Loucy (cell line): ENCODE results near the gene GRIP2.

ENCODE experiments used
- H2AFZ ChIP-seq: fragments of 200-600 bp; sonication (generic); 2 replicates; pipeline ENCODE4 v1.6.0; 2016; ENCODE audit warnings: antibody characterized with exemption, mild to moderate bottlenecking, low read length, moderate library complexity
- H3F3A ChIP-seq: fragments of 200-600 bp; 2 replicates; pipeline ENCODE4 v1.6.0; 2016; ENCODE audit warnings: antibody characterized with exemption, low read depth, mild to moderate bottlenecking
- H3K27me3 ChIP-seq: fragments of 200-600 bp; sonication (generic); 2 replicates; pipeline ENCODE4 v1.6.1; 2014; ENCODE audit warnings: low read length, mild to moderate bottlenecking; ENCODE audit not compliant: insufficient read depth, poor library complexity, severe bottlenecking
- H3K36me3 ChIP-seq: fragments of 200-600 bp; sonication (generic); 2 replicates; pipeline ENCODE4 v1.6.1; 2016; ENCODE audit warnings: low read length; ENCODE audit not compliant: insufficient read depth
- H3K4me1 ChIP-seq: fragments of 200-600 bp; sonication (generic); 2 replicates; pipeline ENCODE4 v1.5.1; 2014; ENCODE audit warnings: low read length, mild to moderate bottlenecking; ENCODE audit not compliant: insufficient read depth, poor library complexity, severe bottlenecking
- H3K4me2 ChIP-seq: fragments of 200-600 bp; sonication (generic); 2 replicates; pipeline ENCODE4 v1.6.0; 2014; ENCODE audit warnings: antibody characterized with exemption, low read length, low read depth, mild to moderate bottlenecking; ENCODE audit not compliant: poor library complexity, severe bottlenecking
- H3K4me3 ChIP-seq: fragments of 200-600 bp; sonication (generic); 2 replicates; pipeline ENCODE4 v1.5.1; 2014; ENCODE audit warnings: low read length, mild to moderate bottlenecking, mixed read lengths; ENCODE audit not compliant: poor library complexity, severe bottlenecking
- H3K79me2 ChIP-seq: fragments of 200-600 bp; sonication (generic); 2 replicates; pipeline ENCODE4 v1.6.1; 2014; ENCODE audit warnings: low read length; ENCODE audit not compliant: insufficient read depth
- H3K9ac ChIP-seq: fragments of 200-600 bp; sonication (generic); 2 replicates; pipeline ENCODE4 v1.6.0; 2014; ENCODE audit warnings: mild to moderate bottlenecking, low read depth, low read length, moderate library complexity; ENCODE audit not compliant: poor library complexity, severe bottlenecking
- H3K9me2 ChIP-seq: fragments of 200-600 bp; sonication (generic); replicated peaks from 2 replicates; pipeline ENCODE4 v1.6.1; 2016; ENCODE audit warnings: low read depth, low read length, mixed read lengths
- H3K9me3 ChIP-seq: fragments of 200-600 bp; sonication (generic); 2 replicates; pipeline ENCODE4 v1.6.1; 2014; ENCODE audit warnings: mild to moderate bottlenecking, antibody characterized with exemption, low read length, low read depth; ENCODE audit not compliant: insufficient read depth
- H4K20me1 ChIP-seq: fragments of 200-600 bp; sonication (generic); 2 replicates; pipeline ENCODE4 v1.6.0; 2014; ENCODE audit warnings: antibody characterized with exemption, low read length, mild to moderate bottlenecking; ENCODE audit not compliant: insufficient read depth, poor library complexity, severe bottlenecking
- EZH2phosphoT487 ChIP-seq: fragments of 200-600 bp; IDR thresholded peaks from 2 replicates; pipeline ENCODE4 v1.6.1; 2018; ENCODE audit warnings: antibody characterized with exemption, mild to moderate bottlenecking, moderate library complexity, borderline replicate concordance
- TF ChIP-seq, protein P1 (sequence below): fragments of 200-600 bp; sonication (generic); conservative IDR thresholded peaks from 2 replicates; pipeline ENCODE4 v1.5.1; 2014; ENCODE audit warnings: mild to moderate bottlenecking, antibody characterized with exemption, low read length

The GRIP2 gene

DNA sequence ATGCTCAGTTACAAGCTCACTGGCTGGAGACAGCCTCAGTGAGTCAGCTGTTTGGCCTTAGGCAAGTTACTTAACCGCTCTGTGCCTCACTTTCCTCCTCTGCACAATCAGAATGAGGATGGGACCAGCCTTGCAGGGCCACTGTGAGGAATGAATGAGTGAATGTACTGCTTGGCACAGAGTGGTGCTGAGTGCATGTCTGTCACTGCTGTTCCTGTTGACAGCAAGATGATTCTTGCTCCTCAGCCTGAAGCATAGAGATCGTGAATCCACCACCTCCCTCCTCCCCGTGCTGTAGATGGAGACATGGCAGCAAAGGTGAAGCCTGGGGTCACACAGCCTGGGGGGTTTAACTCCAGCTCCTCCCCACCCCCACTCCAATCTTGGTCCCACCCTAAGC lies 14.6 kb upstream of the GRIP2 start:
- Histone ChIP-seq H3K4me1 (no peaks in the 10 kb centered on the region), H3K9me3 (no peaks in the 10 kb centered on the region), H3K9me2 (no peaks in the 10 kb centered on the region), H3K36me3 (no peaks in the 10 kb centered on the region), H2AFZ (no peak overlapping the region), H3F3A (no peaks in the 10 kb centered on the region), H3K9ac (no peak overlapping the region), H3K4me3 (no peak overlapping the region), H4K20me1 (no peaks in the 10 kb centered on the region), H3K79me2 (no peaks in the 10 kb centered on the region), H3K27me3 (no peaks in the 10 kb centered on the region), H3K4me2 (no peak overlapping the region)
- TF ChIP-seq, protein P1, sequence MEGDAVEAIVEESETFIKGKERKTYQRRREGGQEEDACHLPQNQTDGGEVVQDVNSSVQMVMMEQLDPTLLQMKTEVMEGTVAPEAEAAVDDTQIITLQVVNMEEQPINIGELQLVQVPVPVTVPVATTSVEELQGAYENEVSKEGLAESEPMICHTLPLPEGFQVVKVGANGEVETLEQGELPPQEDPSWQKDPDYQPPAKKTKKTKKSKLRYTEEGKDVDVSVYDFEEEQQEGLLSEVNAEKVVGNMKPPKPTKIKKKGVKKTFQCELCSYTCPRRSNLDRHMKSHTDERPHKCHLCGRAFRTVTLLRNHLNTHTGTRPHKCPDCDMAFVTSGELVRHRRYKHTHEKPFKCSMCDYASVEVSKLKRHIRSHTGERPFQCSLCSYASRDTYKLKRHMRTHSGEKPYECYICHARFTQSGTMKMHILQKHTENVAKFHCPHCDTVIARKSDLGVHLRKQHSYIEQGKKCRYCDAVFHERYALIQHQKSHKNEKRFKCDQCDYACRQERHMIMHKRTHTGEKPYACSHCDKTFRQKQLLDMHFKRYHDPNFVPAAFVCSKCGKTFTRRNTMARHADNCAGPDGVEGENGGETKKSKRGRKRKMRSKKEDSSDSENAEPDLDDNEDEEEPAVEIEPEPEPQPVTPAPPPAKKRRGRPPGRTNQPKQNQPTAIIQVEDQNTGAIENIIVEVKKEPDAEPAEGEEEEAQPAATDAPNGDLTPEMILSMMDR = no peak
- TF ChIP-seq EZH2phosphoT487 = no peak

DNA sequence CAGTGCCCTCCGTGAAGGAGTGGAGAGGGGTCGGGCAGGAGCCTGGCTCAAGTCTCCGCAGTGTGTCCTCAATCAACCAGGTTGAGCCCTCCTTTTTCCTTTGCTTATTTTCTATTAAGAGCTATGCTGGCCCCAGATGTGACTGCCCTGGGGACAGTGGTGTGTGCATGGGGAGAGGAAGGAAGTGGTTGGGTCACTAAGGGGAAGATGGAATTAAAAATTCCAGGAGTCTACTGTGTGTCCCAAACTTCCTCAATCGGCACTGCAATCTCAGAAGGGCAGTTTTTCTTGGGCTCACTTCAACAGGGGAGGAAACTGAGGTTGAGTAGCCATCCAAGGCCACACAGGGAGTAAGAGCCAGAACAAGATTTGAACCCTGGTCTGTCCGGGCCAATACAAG lies 13.7 kb upstream of the GRIP2 start:
- no peaks in the 10 kb centered on the region for H3F3A ChIP-seq
- no peaks in the 10 kb centered on the region for H4K20me1 ChIP-seq
- no peaks in the 10 kb centered on the region for H3K36me3 ChIP-seq
- no peaks in the 10 kb centered on the region for H3K4me1 ChIP-seq
- no peaks in the 10 kb centered on the region for H3K27me3 ChIP-seq
- H3K4me3 ChIP-seq = no peak overlapping the region
- no peaks in the 10 kb centered on the region for H3K9me2 ChIP-seq
- H3K4me2 ChIP-seq = no peak overlapping the region
- TF ChIP-seq, protein P1 = no peak
- H3K79me2 ChIP-seq = no peaks in the 10 kb centered on the region
- H2AFZ ChIP-seq = no peak overlapping the region
- no peak overlapping the region for H3K9ac ChIP-seq
- no peaks in the 10 kb centered on the region for H3K9me3 ChIP-seq

DNA sequence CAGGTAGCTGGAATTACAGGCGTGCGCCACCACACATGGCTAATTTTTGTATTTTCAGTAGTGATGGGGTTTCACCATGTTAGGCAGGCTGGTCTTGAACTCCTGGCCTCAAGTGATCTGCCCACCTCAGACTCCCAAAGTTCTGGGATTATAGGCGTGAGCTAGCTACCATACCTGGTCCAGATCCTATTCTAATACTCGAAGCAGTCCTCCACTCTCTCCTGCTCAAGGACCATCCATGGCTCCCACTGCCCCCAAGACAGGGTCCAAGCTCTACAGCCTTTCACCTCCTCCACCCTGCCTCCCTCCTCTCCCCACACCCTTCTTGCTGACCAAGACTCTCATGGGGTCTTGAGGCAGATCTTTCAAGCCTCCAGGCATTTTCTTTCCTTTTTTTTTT lies 12.6 kb upstream of the GRIP2 start:
- Histone ChIP-seq H4K20me1 (no peaks in the 10 kb centered on the region), H2AFZ (no peak overlapping the region), H3K4me3 (no peak overlapping the region), H3K4me1 (no peaks in the 10 kb centered on the region), H3K9me2 (no peaks in the 10 kb centered on the region), H3K79me2 (no peaks in the 10 kb centered on the region), H3K4me2 (no peak overlapping the region), H3K9me3 (no peaks in the 10 kb centered on the region), H3K27me3 (no peaks in the 10 kb centered on the region), H3K36me3 (no peaks in the 10 kb centered on the region), H3F3A (no peaks in the 10 kb centered on the region), H3K9ac (no peak overlapping the region)
- TF ChIP-seq, protein P1 = no peak
- no peak for TF ChIP-seq EZH2phosphoT487
